Breast epithelium (tissue), 3 donors: Measurements from ENCODE around the gene SGPL1.

Experiments used
- CTCF ChIP-seq, 3 donors: fragments of 450-650 bp; IDR thresholded peaks; one replicate each; pipeline ENCODE4 v1.5.1; 2016 to 2017; ENCODE audit warnings: antibody characterized with exemption in 3 of 3, mild to moderate bottlenecking in 3 of 3, moderate library complexity in 3 of 3
- POLR2A ChIP-seq: fragments of 450-650 bp; IDR thresholded peaks from one replicate; pipeline ENCODE4 v1.6.1; 2016; ENCODE audit warnings: antibody characterized with exemption, mild to moderate bottlenecking, moderate library complexity

DNA sequence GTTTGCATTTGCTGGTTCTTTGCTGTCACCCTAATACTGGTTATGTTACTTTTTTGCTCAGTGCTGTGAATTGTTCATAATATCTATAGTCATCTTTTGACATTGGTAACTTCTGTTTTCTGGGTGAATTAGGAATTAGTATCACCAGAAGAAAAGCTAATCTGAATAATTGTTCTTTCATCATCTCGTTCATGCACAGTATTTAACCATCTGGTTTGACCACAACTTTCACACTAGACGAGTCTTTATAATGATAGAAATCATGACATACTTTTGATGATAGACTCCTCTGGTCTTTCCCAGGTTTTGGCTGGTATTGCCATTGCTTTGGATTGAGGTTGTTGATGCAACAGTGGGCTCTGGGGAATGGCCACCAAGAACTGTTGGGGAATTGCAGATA lies 25.1 kb downstream of the SGPL1 start:
- TF ChIP-seq CTCF (IDR thresholded peaks at IDR 0.05): no peak
- no peak for TF ChIP-seq POLR2A
